Stimulated activated CD4-positive, alpha-beta T cell treated with anti-CD3 and anti-CD28 coated beads, TNF-alpha, amount 100 ng/mL, for 48 hours (primary cell): ENCODE data around the gene RILP.

Source experiments
- DNase-seq, 3 donors: peaks; one replicate each; pipeline ENCODE4 v3.0.0-alpha.2; 2020; ENCODE audit warnings: low read depth in 3 of 3

RILP gene

GRCh38 chr17:1629504-1630310 is 20.0 kb downstream of the RILP start:
- DNase-seq: peak; percentile 62 to 84 (median 70)

- DNase-seq: peak; percentile 78 to 82 (median 81)
Observed at GRCh38 chr17:1628856-1629503, 20.7 kb downstream of the RILP start.

GRCh38 chr17:1627982-1628855 is 21.4 kb downstream of the RILP start, which contains the start of gene SLC43A2:
TSS of gene SLC43A2 (minus strand) at chr17:1628834. CDS start at chr17:1627874, 960 bp downstream.
- peak; percentile 47 to 75 (median 52) for DNase-seq

- no peak for DNase-seq
Observed at GRCh38 chr17:1627182-1627981, 22.3 kb downstream of the RILP start.

GRCh38 chr17:1626333-1626732 is 23.3 kb downstream of the RILP start:
- DNase-seq: no peak

- DNase-seq: no peak
Observed at GRCh38 chr17:1625581-1625980, 24.1 kb downstream of the RILP start.

DNA sequence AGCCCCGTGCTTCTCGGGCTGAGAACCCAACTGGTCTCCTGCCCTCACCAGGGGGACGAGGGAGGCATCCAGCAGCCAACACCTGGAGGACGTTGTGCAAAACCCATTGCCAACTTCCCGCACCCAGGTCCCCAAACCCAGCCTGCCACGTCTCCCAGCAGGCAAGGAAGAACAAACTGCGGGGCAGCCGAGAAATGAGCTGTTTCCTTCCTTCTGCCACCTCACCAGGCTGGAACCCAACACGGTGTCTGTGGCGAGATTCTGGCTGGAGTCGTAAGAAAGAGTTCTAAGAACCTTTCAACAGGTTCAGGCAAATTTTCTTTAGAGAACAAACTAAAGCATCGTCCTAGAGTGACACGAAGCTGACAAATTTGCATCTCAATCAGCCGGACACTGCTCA is 24.6 kb downstream of the RILP start:
- no peak for DNase-seq

DNA sequence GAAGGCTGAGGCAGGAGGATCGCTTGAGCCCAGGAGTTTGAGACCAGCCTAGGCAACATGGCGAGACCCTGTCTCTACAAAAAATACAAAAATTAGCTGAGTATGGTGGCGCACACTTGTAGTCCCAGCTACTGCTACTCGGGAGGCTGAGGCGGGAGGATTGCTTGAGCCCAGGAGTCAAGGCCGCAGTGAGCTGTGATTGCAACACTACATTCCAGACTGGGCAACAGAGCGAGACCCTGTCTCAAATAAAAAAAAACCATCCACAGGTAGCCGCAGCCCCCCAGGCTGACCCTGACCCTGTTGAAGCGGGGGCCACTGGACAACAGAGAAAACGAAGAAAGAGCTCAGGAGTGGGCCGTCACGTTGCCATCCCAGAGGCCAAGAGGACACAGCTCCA is 25.0 kb downstream of the RILP start:
- no peak for DNase-seq

- DNase-seq: no peak
Observed at GRCh38 chr17:1623057-1623630, 26.5 kb downstream of the RILP start.

- DNase-seq: no peak
Observed at GRCh38 chr17:1621273-1621954, 28.3 kb downstream of the RILP start.

- no peak for DNase-seq
Observed at GRCh38 chr17:1620486-1620885, 29.2 kb downstream of the RILP start.

- no peak for DNase-seq
Observed at GRCh38 chr17:1617620-1618174, 32.0 kb downstream of the RILP start.

DNA sequence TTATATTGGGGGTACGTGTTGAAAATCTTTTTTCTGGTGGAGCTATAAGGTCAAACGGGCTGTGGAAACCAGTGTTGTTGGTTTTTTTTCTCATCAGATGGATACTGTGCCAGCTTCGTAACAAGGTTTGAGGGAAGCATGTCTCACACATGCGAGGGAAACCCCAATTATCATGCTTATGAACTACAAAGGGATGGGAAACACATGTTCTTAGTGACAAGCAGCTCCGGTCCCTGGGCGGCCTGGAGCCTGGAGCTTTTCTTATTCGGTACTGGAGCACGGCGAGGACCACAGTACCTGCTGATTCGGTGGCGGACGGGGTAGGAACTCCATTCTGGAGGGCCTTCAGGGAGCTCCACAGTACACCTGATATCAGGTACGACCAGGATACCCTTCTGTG is 33.6 kb downstream of the RILP start:
- no peak for DNase-seq

DNA sequence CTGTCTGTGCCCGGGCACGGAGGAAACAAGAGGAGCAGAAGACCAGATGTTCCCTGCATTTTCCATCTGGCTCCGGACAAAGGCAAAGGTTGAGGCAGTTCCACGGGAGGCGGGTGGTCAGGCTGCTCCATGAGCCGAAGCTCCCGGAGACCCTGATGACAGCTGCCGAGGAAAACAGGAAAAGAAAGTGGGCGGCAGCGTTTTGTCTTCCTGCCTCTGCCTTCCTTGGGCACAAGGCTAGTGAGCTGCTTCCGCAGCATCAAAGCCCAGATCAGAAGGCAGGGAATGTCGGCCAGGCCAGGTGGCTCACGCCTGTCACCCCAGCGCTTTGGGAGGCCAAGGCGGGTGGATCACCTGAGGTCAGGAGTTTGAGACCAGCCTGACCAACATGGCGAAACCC is 37.3 kb downstream of the RILP start:
- DNase-seq: no peak

DNA sequence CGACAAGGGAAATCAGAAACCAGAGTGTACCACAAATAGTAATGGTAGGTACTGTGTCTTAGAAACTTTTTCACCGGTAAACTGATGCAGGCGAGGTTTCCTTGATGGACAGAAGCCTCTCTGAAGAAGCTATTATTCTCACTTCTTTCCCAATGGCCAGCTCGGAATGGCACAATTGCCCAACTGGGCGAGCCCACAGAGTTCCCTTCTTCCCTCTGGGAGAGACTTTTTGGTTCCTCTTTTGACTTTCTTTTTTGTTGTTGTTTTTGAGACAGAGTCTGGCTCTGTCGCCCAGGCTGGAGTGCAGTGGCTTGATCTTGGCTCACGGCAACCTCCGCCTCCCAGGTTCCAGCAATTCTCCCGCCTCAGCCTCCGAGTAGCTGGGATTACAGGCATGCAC is 38.0 kb downstream of the RILP start:
- DNase-seq: no peak

GRCh38 chr17:1608676-1609075 is 41.0 kb downstream of the RILP start:
- DNase-seq: no peak

GRCh38 chr17:1607971-1608320 is 41.7 kb downstream of the RILP start:
- DNase-seq: peak in 1 of 3 donors; percentile 13

GRCh38 chr17:1606352-1606985 is 43.2 kb downstream of the RILP start:
- peak in 1 of 3 donors; percentile 21 for DNase-seq

DNA sequence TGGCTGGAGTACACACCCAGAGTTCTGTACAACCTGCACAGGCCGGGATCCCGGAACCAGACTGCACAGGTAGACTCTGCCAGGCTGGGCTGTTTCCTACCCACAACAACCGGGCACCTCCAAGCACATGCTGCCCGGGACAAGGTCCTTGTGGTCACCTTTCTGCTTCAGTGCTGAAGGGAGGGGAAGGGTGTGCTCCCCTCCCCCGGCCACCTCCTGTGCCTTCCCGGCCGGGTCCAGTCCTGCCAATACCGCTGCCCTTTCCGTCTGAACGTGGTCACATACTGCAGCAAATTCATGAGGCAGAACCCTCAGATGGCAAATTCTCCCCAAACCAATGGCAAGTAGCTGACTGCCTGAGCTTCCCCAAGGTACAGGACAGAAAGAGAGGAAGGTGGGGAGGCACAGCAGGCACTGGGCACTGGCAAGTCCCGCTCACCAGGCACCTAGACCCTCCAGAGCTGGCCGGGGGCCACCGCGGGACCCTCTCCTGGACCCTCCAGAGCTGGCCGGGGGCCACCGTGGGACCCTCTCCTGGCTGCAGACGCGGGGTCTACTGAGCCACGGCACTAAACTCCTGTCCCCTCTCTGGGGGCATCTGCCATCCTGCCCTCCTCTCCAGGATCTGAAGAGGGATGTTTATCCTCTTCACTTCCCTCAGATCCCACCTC is 43.9 kb downstream of the RILP start:
- DNase-seq: no peak
